Suprapubic skin (tissue), 4 donors: ENCODE measurements around the gene BAIAP2. TPM values are rescaled to one million over a fixed set of nuclear protein-coding genes. Genes with fewer than 3 reads are reported as not detected.

ENCODE experiments used
- DNase-seq, 2 donors: peaks; one replicate each; pipeline ENCODE4 v3.0.0-alpha.2; 2019; ENCODE audit warnings: low spot score in 2 of 2
- H3K27ac ChIP-seq: fragments of 200-600 bp; sonication (generic); one replicate; pipeline ENCODE4 v1.5.1; 2019
- H3K27me3 ChIP-seq: fragments of 200-600 bp; sonication (generic); one replicate; pipeline ENCODE4 v1.5.1; 2019
- H3K36me3 ChIP-seq: fragments of 200-600 bp; sonication (generic); one replicate; pipeline ENCODE4 v1.5.1; 2019
- H3K4me1 ChIP-seq: fragments of 200-600 bp; sonication (generic); one replicate; pipeline ENCODE4 v1.5.1; 2019
- H3K4me3 ChIP-seq: fragments of 200-600 bp; sonication (generic); one replicate; pipeline ENCODE4 v1.5.1; 2019; ENCODE audit warnings: mild to moderate bottlenecking
- H3K9me3 ChIP-seq: fragments of 200-600 bp; sonication (generic); one replicate; pipeline ENCODE4 v1.5.1; 2019
- EP300 ChIP-seq: sonication (generic); formaldehyde crosslinking; IDR thresholded peaks from one replicate; pipeline ENCODE4 v1.6.1; 2017; ENCODE audit warnings: antibody characterized with exemption
- POLR2A ChIP-seq, 2 donors: fragments of 450-650 bp; IDR thresholded peaks; one replicate each; pipeline ENCODE4 v1.6.1; 2017; ENCODE audit warnings: antibody characterized with exemption in 2 of 2, mild to moderate bottlenecking in 2 of 2, moderate library complexity in 2 of 2
- POLR2AphosphoS5 ChIP-seq, 3 donors: sonication (generic); formaldehyde crosslinking; IDR thresholded peaks; one replicate each; pipeline ENCODE4 v1.6.1; 2017; ENCODE audit warnings: antibody characterized with exemption in 3 of 3
- WGBS: methylation state at CpG from one replicate; pipeline ENCODE4 v1.1.5; 2018; 5-methylcytosine and 5-hydroxymethylcytosine counted together
- total RNA-seq, 4 donors: library from RNA; depleted of rRNA; stranded (reverse); fragments of >200 nt; gene quantifications; one replicate each; pipeline ENCODE4 v1.1.0, GENCODE V29; 2016
- TF ChIP-seq, protein P1 (sequence below), 2 donors: fragments of 200-600 bp in 1 of 2; fragments of 450-650 bp in 1 of 2; sonication (generic) in 1 of 2; IDR thresholded peaks; one replicate each; pipeline ENCODE4 v1.5.1; 2016 to 2019; ENCODE audit warnings: antibody characterized with exemption in 2 of 2, mild to moderate bottlenecking in 1 of 2, moderate library complexity in 1 of 2

Gene BAIAP2
- total RNA-seq, 4 donors from 2014 or later: 214 to 283 (median 260) TPM

DNA sequence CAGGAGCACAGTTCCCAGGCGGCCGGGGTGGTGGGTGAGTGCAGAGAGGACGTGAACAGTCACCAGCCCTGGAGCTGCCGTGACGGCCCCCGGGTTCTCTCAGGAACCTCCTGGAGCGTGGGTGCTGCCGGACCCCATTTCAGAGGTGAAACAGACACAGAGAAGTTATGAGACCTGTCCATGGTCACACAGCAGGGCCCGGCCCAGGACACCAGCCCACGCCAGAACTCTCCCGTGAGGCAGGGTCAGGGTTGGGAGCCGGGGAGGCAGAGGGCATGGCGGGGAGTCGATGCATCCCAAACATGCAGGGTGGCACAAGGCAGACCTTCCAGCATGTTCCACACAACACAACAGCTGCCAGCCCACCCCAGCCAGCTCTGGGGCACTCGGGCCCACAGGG lies 126.6 kb downstream of the BAIAP2 start:
- no peaks in the 10 kb centered on the region for H3K36me3 ChIP-seq
- TF ChIP-seq EP300: no peak
- no peak for TF ChIP-seq POLR2A (IDR thresholded peaks at IDR 0.05)
- TF ChIP-seq, protein P1, sequence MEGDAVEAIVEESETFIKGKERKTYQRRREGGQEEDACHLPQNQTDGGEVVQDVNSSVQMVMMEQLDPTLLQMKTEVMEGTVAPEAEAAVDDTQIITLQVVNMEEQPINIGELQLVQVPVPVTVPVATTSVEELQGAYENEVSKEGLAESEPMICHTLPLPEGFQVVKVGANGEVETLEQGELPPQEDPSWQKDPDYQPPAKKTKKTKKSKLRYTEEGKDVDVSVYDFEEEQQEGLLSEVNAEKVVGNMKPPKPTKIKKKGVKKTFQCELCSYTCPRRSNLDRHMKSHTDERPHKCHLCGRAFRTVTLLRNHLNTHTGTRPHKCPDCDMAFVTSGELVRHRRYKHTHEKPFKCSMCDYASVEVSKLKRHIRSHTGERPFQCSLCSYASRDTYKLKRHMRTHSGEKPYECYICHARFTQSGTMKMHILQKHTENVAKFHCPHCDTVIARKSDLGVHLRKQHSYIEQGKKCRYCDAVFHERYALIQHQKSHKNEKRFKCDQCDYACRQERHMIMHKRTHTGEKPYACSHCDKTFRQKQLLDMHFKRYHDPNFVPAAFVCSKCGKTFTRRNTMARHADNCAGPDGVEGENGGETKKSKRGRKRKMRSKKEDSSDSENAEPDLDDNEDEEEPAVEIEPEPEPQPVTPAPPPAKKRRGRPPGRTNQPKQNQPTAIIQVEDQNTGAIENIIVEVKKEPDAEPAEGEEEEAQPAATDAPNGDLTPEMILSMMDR (IDR thresholded peaks at IDR 0.05): no peak
- no peak for TF ChIP-seq POLR2AphosphoS5 (IDR thresholded peaks at IDR 0.05)
- H3K27ac ChIP-seq: no peak overlapping the region
- H3K9me3 ChIP-seq: no peaks in the 10 kb centered on the region
- H3K4me1 ChIP-seq: peaks cover 12% of the 10 kb centered on the region
- H3K27me3 ChIP-seq: peaks cover 66% of the 10 kb centered on the region
- no peak for DNase-seq
- 100% methylated on average over 1 of the region's 15 CpGs for WGBS
- no peak overlapping the region for H3K4me3 ChIP-seq

DNA sequence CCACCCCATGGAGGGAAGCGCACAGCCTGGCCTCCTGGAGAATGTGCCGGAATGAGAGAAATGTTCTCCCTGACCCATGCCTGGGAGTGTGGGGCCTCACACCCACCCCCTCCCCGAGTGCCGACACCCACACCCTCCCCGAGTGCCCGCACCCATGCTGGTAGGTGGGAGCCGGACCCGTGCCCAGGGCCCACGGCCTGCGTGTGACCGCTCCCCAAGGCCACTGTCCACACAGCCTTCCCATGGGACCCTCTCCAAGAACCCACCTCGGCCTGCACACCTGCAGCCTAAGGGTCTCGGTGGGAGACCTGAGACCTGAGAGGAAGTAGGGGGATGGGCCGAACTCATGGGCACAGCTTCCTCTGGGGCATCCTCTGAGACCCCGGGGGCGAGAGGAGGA lies 127.0 kb downstream of the BAIAP2 start:
- 100% methylated on average over 1 of the region's 16 CpGs for WGBS
- H3K4me3 ChIP-seq: no peak overlapping the region
- no peaks in the 10 kb centered on the region for H3K9me3 ChIP-seq
- H3K27me3 ChIP-seq: peaks cover 70% of the 10 kb centered on the region
- peaks cover 12% of the 10 kb centered on the region for H3K4me1 ChIP-seq
- no peaks in the 10 kb centered on the region for H3K36me3 ChIP-seq
- no peak for DNase-seq
- no peak overlapping the region for H3K27ac ChIP-seq
- TF ChIP-seq POLR2AphosphoS5 (IDR thresholded peaks at IDR 0.05): no peak
- TF ChIP-seq POLR2A (IDR thresholded peaks at IDR 0.05): no peak
- TF ChIP-seq EP300: no peak
- TF ChIP-seq, protein P1 (IDR thresholded peaks at IDR 0.05): no peak

DNA sequence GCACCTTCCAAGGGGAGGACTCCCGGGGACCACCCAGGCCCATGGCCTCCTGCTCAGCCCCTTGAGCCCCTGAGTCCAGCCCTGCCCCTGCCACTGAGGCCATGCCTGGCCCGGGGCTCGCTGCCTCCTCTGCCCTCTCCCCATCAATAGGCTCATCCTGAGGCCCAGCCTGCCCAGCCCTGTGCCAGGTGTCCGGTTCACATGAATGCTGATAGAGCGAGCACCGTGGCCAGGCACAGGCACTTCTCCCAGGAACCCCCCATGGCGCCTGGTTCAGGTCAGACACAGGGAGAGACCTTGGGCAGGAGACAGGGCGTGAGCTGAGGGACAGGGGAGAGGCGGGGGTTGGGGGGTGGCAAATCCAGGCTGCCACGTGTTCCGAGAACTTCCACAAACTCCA lies 127.5 kb downstream of the BAIAP2 start:
- H3K4me1 ChIP-seq: peaks cover 12% of the 10 kb centered on the region

DNA sequence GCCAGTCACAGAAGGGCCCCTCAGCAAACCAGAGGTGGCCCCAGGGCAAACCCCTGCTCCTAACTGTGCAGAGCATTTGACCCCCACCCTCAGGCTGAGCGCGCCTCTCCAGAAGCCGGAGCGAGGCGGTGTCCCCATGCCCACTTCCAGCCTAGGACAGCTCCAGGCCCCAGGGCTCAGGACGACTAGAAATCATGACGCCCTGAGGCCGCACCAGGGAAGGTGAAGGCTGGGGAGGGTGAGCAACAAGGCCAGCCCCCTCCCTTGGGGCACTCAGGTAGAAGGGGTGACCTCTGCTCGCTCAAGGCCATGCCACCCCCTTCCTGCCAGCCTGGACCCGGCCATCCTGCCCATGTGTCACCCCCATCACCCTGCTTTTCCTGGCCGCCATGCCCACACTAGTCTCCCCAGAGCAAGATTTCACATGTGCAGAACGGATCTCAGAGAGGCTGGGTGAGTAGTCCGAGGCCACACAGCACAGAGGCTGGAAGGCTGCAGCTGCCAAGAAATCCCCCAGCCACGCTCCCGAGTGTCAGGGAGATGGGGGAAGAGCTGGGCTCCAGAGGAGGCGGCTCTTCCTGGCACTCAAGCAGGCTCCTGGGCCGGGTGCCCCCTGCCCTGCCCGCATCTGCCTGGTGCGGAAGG lies 128.2 kb downstream of the BAIAP2 start:
- TF ChIP-seq, protein P1 (IDR thresholded peaks at IDR 0.05): no peak
- TF ChIP-seq POLR2AphosphoS5 (IDR thresholded peaks at IDR 0.05) (no peak), EP300 (no peak), POLR2A (IDR thresholded peaks at IDR 0.05) (no peak)
- no CpG with 5 or more reads among the region's 19 CpGs for WGBS
- DNase-seq: no peak
- H3K4me1 ChIP-seq: peaks cover 12% of the 10 kb centered on the region
- no peaks in the 10 kb centered on the region for H3K9me3 ChIP-seq
- no peak overlapping the region for H3K4me3 ChIP-seq
- H3K36me3 ChIP-seq: no peaks in the 10 kb centered on the region
- H3K27ac ChIP-seq: no peak overlapping the region
- H3K27me3 ChIP-seq: peaks cover 78% of the 10 kb centered on the region

More for the DNA sequence above, 127.5 kb downstream of the BAIAP2 start:
- Histone ChIP-seq H3K36me3 (no peaks in the 10 kb centered on the region), H3K27me3 (peaks cover 75% of the 10 kb centered on the region), H3K9me3 (no peaks in the 10 kb centered on the region), H3K4me3 (no peak overlapping the region), H3K27ac (no peak overlapping the region)
- no peak for TF ChIP-seq EP300
- no peak for TF ChIP-seq POLR2A (IDR thresholded peaks at IDR 0.05)
- TF ChIP-seq, protein P1 (IDR thresholded peaks at IDR 0.05): no peak
- WGBS: 79% methylated on average over 4 of the region's 11 CpGs
- DNase-seq: no peak

DNA sequence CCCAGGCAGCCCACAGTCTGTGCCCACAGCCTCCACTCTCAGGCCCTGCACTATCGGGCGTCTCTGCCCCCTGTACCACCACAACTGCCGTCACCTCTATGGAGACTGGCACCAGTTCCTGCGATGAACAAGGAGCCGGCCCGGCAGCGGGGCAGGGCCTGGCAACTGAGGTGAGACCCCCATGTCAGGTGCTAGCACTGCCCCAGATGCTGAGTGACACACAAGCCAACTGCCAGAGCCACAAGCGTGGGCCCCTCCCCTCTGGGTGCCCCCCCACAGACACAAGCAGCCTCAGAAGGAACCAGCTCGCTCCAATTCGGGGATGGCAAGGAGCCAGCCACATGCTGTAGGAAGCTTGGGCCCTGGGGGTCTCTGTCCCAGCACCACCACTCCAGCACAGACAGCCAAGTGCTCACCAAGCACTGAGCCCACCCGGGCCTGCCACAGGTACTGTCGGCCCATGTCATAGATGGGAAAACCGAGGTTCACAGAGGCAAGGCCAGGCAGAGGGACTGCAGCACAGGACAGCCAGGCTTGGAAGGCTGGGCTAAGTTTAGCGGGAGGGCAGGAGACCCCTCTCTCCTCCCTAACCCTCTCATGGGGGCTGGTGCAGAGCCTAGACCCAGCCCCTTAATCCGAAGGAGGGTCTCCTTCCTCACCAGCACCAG lies 128.9 kb downstream of the BAIAP2 start:
- WGBS: 76% methylated on average over 5 of the region's 15 CpGs
- DNase-seq: no peak
- H3K27me3 ChIP-seq: peaks cover 72% of the 10 kb centered on the region

More for the DNA sequence above, 128.9 kb downstream of the BAIAP2 start:
- TF ChIP-seq, protein P1 (IDR thresholded peaks at IDR 0.05): no peak
- no peak for TF ChIP-seq POLR2AphosphoS5 (IDR thresholded peaks at IDR 0.05)
- no peak for TF ChIP-seq EP300
- no peak for TF ChIP-seq POLR2A (IDR thresholded peaks at IDR 0.05)
- Histone ChIP-seq H3K4me1 (peaks cover 12% of the 10 kb centered on the region), H3K36me3 (no peaks in the 10 kb centered on the region), H3K4me3 (no peak overlapping the region), H3K27ac (no peak overlapping the region), H3K9me3 (no peaks in the 10 kb centered on the region)
